Vagina (tissue), 2 donors: Measurements from ENCODE around the gene ATP8A2.

Experiments
- CTCF ChIP-seq, 3 experiments: fragments of 450-650 bp in 2 of 3; fragments of 200-600 bp in 1 of 3; sonication (generic) in 1 of 3; IDR thresholded peaks; one replicate each; pipeline ENCODE4 v1.5.1; 2017 to 2019; ENCODE audit warnings: antibody characterized with exemption in 3 of 3, mild to moderate bottlenecking in 2 of 3, moderate library complexity in 2 of 3
- POLR2A ChIP-seq, 2 donors: fragments of 450-650 bp; IDR thresholded peaks; one replicate each; pipeline ENCODE4 v1.6.1; 2017; ENCODE audit warnings: antibody characterized with exemption in 2 of 2, mild to moderate bottlenecking in 2 of 2, moderate library complexity in 2 of 2
- POLR2AphosphoS5 ChIP-seq, 2 donors: sonication (generic); formaldehyde crosslinking; IDR thresholded peaks; one replicate each; pipeline ENCODE4 v1.9.0; 2017; ENCODE audit warnings: antibody characterized with exemption in 2 of 2, mild to moderate bottlenecking in 2 of 2, low read depth in 1 of 2; ENCODE audit not compliant: insufficient read depth in 1 of 2

GRCh38 chr13:26030331-26030730 is 658.6 kb downstream of the ATP8A2 start:
- TF ChIP-seq CTCF (IDR thresholded peaks at IDR 0.05) (no peak), POLR2AphosphoS5 (IDR thresholded peaks at IDR 0.05; ENCODE audit: insufficient read depth in 1 of 2, low read depth in 1 of 2) (no peak), POLR2A (IDR thresholded peaks at IDR 0.05) (no peak)
